HepG2 (cell line): ENCODE data around the gene EPN3.

Experiments
- AKNA ChIP-seq: sonication (generic); formaldehyde crosslinking; IDR thresholded peaks from 2 replicates; pipeline ENCODE4 v1.4.0; 2020; ENCODE audit warnings: missing genetic modification reagents, borderline replicate concordance
- BRD4 ChIP-seq: sonication (generic); formaldehyde crosslinking; IDR thresholded peaks from 2 replicates; pipeline ENCODE4 v1.4.0; 2020; ENCODE audit warnings: missing genetic modification reagents
- CENPT ChIP-seq: sonication (generic); formaldehyde crosslinking; IDR thresholded peaks from 2 replicates; pipeline ENCODE4 v1.8.0; 2022; ENCODE audit warnings: low read depth, mild to moderate bottlenecking, moderate library complexity, missing genetic modification reagents
- ELF1 ChIP-seq: sonication (generic); formaldehyde crosslinking; IDR thresholded peaks from 2 replicates; pipeline ENCODE4 v1.4.0; 2020; ENCODE audit warnings: missing genetic modification reagents
- MAFK ChIP-seq, 2 experiments: IDR thresholded peaks in 1 of 2; conservative IDR thresholded peaks in 1 of 2; 2 replicates each; pipeline ENCODE4 v1.6.1; 2011; ENCODE audit warnings: improper control_type of control experiment in 2 of 2, low read length in 2 of 2
- POLR2AphosphoS5 ChIP-seq: IDR thresholded peaks from 2 replicates; pipeline ENCODE4 v1.6.1; 2012; ENCODE audit warnings: low read depth, low read length
- ZNF549 ChIP-seq: sonication (generic); formaldehyde crosslinking; IDR thresholded peaks from 2 replicates; pipeline ENCODE4 v1.5.0; 2020; ENCODE audit warnings: missing genetic modification reagents

- TF ChIP-seq BRD4 (CRISPR knock-in tag) = no peak
- no peak for TF ChIP-seq POLR2AphosphoS5
- no peak for TF ChIP-seq ZNF549 (CRISPR knock-in tag)
- no peak for TF ChIP-seq MAFK (conservative IDR thresholded peaks at IDR 0.05 in 1 of 2, IDR thresholded peaks at IDR 0.05 in 1 of 2; ENCODE audit: low read length in 2 of 2)
- TF ChIP-seq CENPT (CRISPR knock-in tag) = no peak
- TF ChIP-seq ELF1 (CRISPR knock-in tag) = no peak
- TF ChIP-seq AKNA (CRISPR knock-in tag) = no peak
Measured at GRCh38 chr17:50536683-50537646, 4.4 kb downstream of the EPN3 start.
